PC-9 (cell line): Measurements from ENCODE around the gene CELA1. TPM values are rescaled to one million over a fixed set of nuclear protein-coding genes. Genes with fewer than 3 reads are reported as not detected.
A peak's percentile ranks its signal among the peaks of the same experiment; 100 is the strongest.
"Not testable (repeated sequence)": the region's sequence is repeated elsewhere in the genome, so short reads cannot be mapped to it uniquely, and the experiment has no call there.

Experiments used
- BruUV-seq: library from RNA; stranded (reverse); fragments of 400-500 nt; replicated peaks from 2 replicates; lab custom pipeline; 2021; lab: Mats Ljungman, UMichigan
- CTCF ChIA-PET: fragments of 300-600 bp; sonication (Branson Sonifier 250); formaldehyde crosslinking; loops from one replicate; lab custom pipeline; 2022; ENCODE audit warnings: antibody characterized with exemption; lab: Charles Lee
- POLR2A ChIA-PET: fragments of 300-600 bp; sonication (Branson Sonifier 250); formaldehyde crosslinking; loops from one replicate; lab custom pipeline; 2022; ENCODE audit warnings: antibody characterized with exemption; ENCODE audit not compliant: unreplicated experiment; lab: Charles Lee
- DNase-seq, 2 experiments: peaks; one replicate each; pipeline versions ENCODE4 v3.0.0 to v3.0.0-alpha.2; 2015 to 2022; ENCODE audit warnings: mixed read lengths in 1 of 2
- H2AFZ ChIP-seq: fragments of 200-600 bp; sonication (generic); 2 replicates; pipeline ENCODE4 v1.8.1; 2017; ENCODE audit warnings: antibody characterized with exemption
- H3F3A ChIP-seq: fragments of 200-600 bp; sonication (generic); 2 replicates; pipeline ENCODE4 v1.8.1; 2017; ENCODE audit warnings: antibody characterized with exemption, mild to moderate bottlenecking, low read depth; ENCODE audit not compliant: insufficient read depth
- H3K27ac ChIP-seq: fragments of 200-600 bp; sonication (generic); 2 replicates; pipeline ENCODE4 v1.6.1; 2016; ENCODE audit warnings: mixed run types
- H3K27me3 ChIP-seq: fragments of 200-600 bp; sonication (generic); 2 replicates; pipeline ENCODE4 v1.6.1; 2016; ENCODE audit warnings: low read depth, mixed run types; ENCODE audit not compliant: insufficient read depth
- H3K36me3 ChIP-seq: fragments of 200-600 bp; sonication (generic); 2 replicates; pipeline ENCODE4 v1.6.1; 2016; ENCODE audit warnings: low read depth, mixed run types
- H3K4me1 ChIP-seq: fragments of 200-600 bp; sonication (generic); replicated peaks from 2 replicates; pipeline ENCODE4 v1.6.1; 2016; ENCODE audit warnings: mixed run types; ENCODE audit not compliant: insufficient read depth
- H3K4me2 ChIP-seq: fragments of 200-600 bp; sonication (generic); 2 replicates; pipeline ENCODE4 v1.6.1; 2017; ENCODE audit warnings: mixed run types
- H3K4me3 ChIP-seq: fragments of 200-600 bp; sonication (generic); 2 replicates; pipeline ENCODE4 v1.6.1; 2016; ENCODE audit warnings: mixed run types
- H3K79me2 ChIP-seq: fragments of 200-600 bp; sonication (generic); 2 replicates; pipeline ENCODE4 v1.6.1; 2017; ENCODE audit warnings: low read depth, mixed run types
- H3K9me2 ChIP-seq: fragments of 200-600 bp; sonication (generic); 2 replicates; pipeline ENCODE4 v1.8.1; 2017; ENCODE audit warnings: mild to moderate bottlenecking; ENCODE audit not compliant: insufficient read depth
- H3K9me3 ChIP-seq: fragments of 200-600 bp; sonication (generic); 2 replicates; pipeline ENCODE4 v1.8.1; 2016; ENCODE audit warnings: low read depth; ENCODE audit not compliant: insufficient read depth
- H4K20me1 ChIP-seq: fragments of 200-600 bp; sonication (generic); 2 replicates; pipeline ENCODE4 v1.8.1; 2017; ENCODE audit not compliant: insufficient read depth
- CTCF ChIP-seq: fragments of 200-600 bp; sonication (generic); conservative IDR thresholded peaks from 2 replicates; pipeline ENCODE4 v1.6.1; 2017; ENCODE audit warnings: mixed run types, antibody characterized with exemption, mild to moderate bottlenecking, moderate library complexity
- EZH2 ChIP-seq: fragments of 200-600 bp; sonication (generic); IDR thresholded peaks from 2 replicates; pipeline ENCODE4 v1.8.0; 2017; ENCODE audit warnings: antibody characterized with exemption, low read depth
- intact Hi-C: fragments of 100-400 bp; cut with micrococcal nuclease; formaldehyde crosslinking; loops from one replicate; pipeline ENCODE4 v1.10.0; 2022; ENCODE audit not compliant: unreplicated experiment
- total RNA-seq: library from RNA; stranded (reverse); gene quantifications from 2 replicates; pipeline ENCODE4 v1.2.3, GENCODE V29; 2021

Gene CELA1
- total RNA-seq, 1 experiment from 2014 or later: not detected

- BruUV-seq: no TSS peak
- TF ChIP-seq CTCF (no peak), EZH2 (no peak)
- Histone ChIP-seq H3K36me3 (no peaks in the 10 kb centered on the region), H3F3A (peaks cover 32% of the 10 kb centered on the region), H3K4me2 (no peak overlapping the region), H3K9me3 (no peaks in the 10 kb centered on the region), H3K4me1 (peaks cover 70% of the 10 kb centered on the region), H3K79me2 (no peaks in the 10 kb centered on the region), H3K27me3 (no peaks in the 10 kb centered on the region), H3K4me3 (no peak overlapping the region), H3K27ac (no peak overlapping the region), H2AFZ (no peak overlapping the region), H4K20me1 (no peaks in the 10 kb centered on the region), H3K9me2 (no peaks in the 10 kb centered on the region)
- POLR2A ChIA-PET: interaction anchor here (0.5 kb wide), 1 partner anchor 51 kb away, joined by 4 read pairs; no protein-coding TSS in a partner anchor
- intact Hi-C loops: no loop called here
- DNase-seq: no peak
- CTCF ChIA-PET: interaction anchor here (0.6 kb wide), 1 partner anchor 9 kb away, joined by 4 read pairs; no protein-coding TSS in a partner anchor
Observed at GRCh38 chr12:51320695-51321320, 25.7 kb downstream of the CELA1 start.

GRCh38 chr12:51320311-51320694 is 26.2 kb downstream of the CELA1 start:
- no peaks in the 10 kb centered on the region for H3K79me2 ChIP-seq
- H3K36me3 ChIP-seq: no peaks in the 10 kb centered on the region
- intact Hi-C loops: no loop called here
- no peak overlapping the region for H3K27ac ChIP-seq
- H3K9me2 ChIP-seq: no peaks in the 10 kb centered on the region
- H3K27me3 ChIP-seq: no peaks in the 10 kb centered on the region
- H3K9me3 ChIP-seq: no peaks in the 10 kb centered on the region
- TF ChIP-seq EZH2 (no peak), CTCF (no peak)
- ChIA-PET CTCF (interaction anchor here (0.6 kb wide), 1 partner anchor 10 kb away, joined by 4 read pairs; no protein-coding TSS in a partner anchor), POLR2A (interaction anchor here (0.5 kb wide), 2 partner anchors 50 to 51 kb away, joined by 4 read pairs; no protein-coding TSS in a partner anchor)
- peaks cover 34% of the 10 kb centered on the region for H3F3A ChIP-seq
- no peak overlapping the region for H3K4me3 ChIP-seq
- BruUV-seq: no TSS peak
- H3K4me1 ChIP-seq: peaks cover 65% of the 10 kb centered on the region
- no peaks in the 10 kb centered on the region for H4K20me1 ChIP-seq
- H3K4me2 ChIP-seq: no peak overlapping the region
- no peak overlapping the region for H2AFZ ChIP-seq
- no peak for DNase-seq

GRCh38 chr12:51318846-51319599 is 27.5 kb downstream of the CELA1 start:
- no peaks in the 10 kb centered on the region for H3K79me2 ChIP-seq
- no peaks in the 10 kb centered on the region for H3K9me3 ChIP-seq
- H3K36me3 ChIP-seq: no peaks in the 10 kb centered on the region
- TF ChIP-seq CTCF (no peak), EZH2 (no peak)
- H4K20me1 ChIP-seq: no peaks in the 10 kb centered on the region
- intact Hi-C loops: no loop called here
- H3K9me2 ChIP-seq: no peaks in the 10 kb centered on the region
- H2AFZ ChIP-seq: no peak overlapping the region
- ChIA-PET POLR2A (interaction anchor here (0.7 to 1.4 kb wide), 2 partner anchors 8 to 11 kb away, joined by 4 to 12 read pairs; no protein-coding TSS in a partner anchor), CTCF (interaction anchor here (2.0 kb wide), 1 partner anchor 22 kb away, joined by 13 read pairs; no protein-coding TSS in a partner anchor)
- no peak overlapping the region for H3K4me3 ChIP-seq
- H3K4me1 ChIP-seq: peaks cover 53% of the 10 kb centered on the region
- no TSS peak for BruUV-seq
- no peak overlapping the region for H3K27ac ChIP-seq
- H3K4me2 ChIP-seq: peak overlapping the region; percentile 37
- no peaks in the 10 kb centered on the region for H3K27me3 ChIP-seq
- DNase-seq: no peak
- peaks cover 25% of the 10 kb centered on the region; the same call in 1 of the 2 replicates for H3F3A ChIP-seq

GRCh38 chr12:51318057-51318806 is 28.2 kb downstream of the CELA1 start:
- H3K79me2 ChIP-seq, H4K20me1 ChIP-seq, H2AFZ ChIP-seq, H3K27ac ChIP-seq, BruUV-seq, H3K4me3 ChIP-seq, H3K9me2 ChIP-seq, H3K27me3 ChIP-seq, intact Hi-C loops, H3K9me3 ChIP-seq, H3K36me3 ChIP-seq: not testable (repeated sequence)
- CTCF ChIA-PET: interaction anchor here (2.0 kb wide), 1 partner anchor 23 kb away, joined by 13 read pairs; no protein-coding TSS in a partner anchor
- POLR2A ChIA-PET: interaction anchor here (0.7 to 1.4 kb wide), 2 partner anchors 9 to 10 kb away, joined by 4 to 12 read pairs; no protein-coding TSS in a partner anchor
- Histone ChIP-seq H3K4me2 (peak overlapping the region; percentile 37; the same call in 1 of the 2 replicates), H3F3A (peaks cover 25% of the 10 kb centered on the region; the same call in 1 of the 2 replicates), H3K4me1 (peaks cover 52% of the 10 kb centered on the region)
- peak; percentile 31 to 40 for DNase-seq
